ENCODE measurements around the gene EGFL6.

DNA sequence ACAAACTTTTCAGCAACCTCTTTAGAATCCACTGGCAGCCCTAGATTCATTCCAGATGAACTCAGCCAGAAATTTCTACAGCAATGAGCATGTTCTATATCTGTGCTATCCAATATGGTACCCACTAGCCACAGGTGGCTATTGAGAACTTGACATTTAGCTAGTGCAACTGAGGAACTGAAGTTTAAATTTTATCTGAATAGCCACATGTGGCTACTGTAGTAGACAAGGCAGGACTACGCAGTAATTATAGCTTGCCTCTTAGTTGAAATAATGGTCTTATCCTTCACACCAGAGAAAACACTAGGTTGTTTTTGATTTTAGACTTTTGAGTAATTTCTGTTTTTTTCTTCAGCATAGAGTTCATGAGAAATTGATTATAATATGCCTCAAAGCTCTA is 80.9 kb downstream of the EGFL6 start:
- TF ChIP-seq, protein P1, sequence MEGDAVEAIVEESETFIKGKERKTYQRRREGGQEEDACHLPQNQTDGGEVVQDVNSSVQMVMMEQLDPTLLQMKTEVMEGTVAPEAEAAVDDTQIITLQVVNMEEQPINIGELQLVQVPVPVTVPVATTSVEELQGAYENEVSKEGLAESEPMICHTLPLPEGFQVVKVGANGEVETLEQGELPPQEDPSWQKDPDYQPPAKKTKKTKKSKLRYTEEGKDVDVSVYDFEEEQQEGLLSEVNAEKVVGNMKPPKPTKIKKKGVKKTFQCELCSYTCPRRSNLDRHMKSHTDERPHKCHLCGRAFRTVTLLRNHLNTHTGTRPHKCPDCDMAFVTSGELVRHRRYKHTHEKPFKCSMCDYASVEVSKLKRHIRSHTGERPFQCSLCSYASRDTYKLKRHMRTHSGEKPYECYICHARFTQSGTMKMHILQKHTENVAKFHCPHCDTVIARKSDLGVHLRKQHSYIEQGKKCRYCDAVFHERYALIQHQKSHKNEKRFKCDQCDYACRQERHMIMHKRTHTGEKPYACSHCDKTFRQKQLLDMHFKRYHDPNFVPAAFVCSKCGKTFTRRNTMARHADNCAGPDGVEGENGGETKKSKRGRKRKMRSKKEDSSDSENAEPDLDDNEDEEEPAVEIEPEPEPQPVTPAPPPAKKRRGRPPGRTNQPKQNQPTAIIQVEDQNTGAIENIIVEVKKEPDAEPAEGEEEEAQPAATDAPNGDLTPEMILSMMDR (IDR thresholded peaks at IDR 0.05): no peak
- TF ChIP-seq POLR2A (IDR thresholded peaks at IDR 0.05): no peak

Data from testis (tissue), 2 donors.